ENCODE results near the gene RAP1GAP2. TPM values are rescaled to one million over a fixed set of nuclear protein-coding genes. Genes with fewer than 3 reads are reported as not detected.

Gene RAP1GAP2
- total RNA-seq, 1 experiment from 2014 or later = 72.8 TPM

DNA sequence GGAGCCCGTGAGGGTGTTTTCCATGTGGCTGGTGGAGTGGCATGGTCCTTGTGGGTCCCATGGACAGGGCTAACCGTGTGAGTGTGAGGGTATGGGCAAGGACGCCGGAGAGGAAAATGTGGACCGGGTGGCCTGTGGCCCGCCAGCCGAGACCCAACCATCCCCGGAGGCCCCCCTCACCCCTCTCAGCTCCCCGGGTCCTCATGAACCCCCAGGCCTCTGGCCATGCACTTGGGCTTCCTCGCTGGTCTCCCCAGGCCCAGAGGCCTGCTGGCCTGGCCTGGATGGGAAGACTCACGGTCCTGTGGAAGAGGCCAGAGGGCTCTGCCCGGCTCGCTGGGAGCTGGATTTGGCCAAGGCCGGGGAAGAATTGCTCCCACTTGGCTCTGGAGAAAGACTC, 13.1 kb downstream of the RAP1GAP2 start (continued):
- TF ChIP-seq NR2C2 (CRISPR knock-in tag; IDR thresholded peaks at IDR 0.05) = no peak

- ATAC-seq (no peak), DNase-seq (ENCODE audit: low spot score) (no peak)
- Mint-ChIP-seq H3K9me3 (no peaks in the 10 kb centered on the region), H3K4me1 (peaks cover 7% of the 10 kb centered on the region), H3K27me3 (ENCODE audit: low read depth) (no peaks in the 10 kb centered on the region), H3K4me3 (no peak overlapping the region), H3K36me3 (no peaks in the 10 kb centered on the region), H3K27ac (no peak overlapping the region; the same call in 1 of the 2 replicates)
- ChIA-PET CTCF (interaction anchor here (1.1 to 5.0 kb wide), 4 partner anchors 27 to 198 kb away, joined by 5 to 28 read pairs (median 6); no protein-coding TSS in a partner anchor), POLR2A (no interaction called here)
- TF ChIP-seq E2F5 (CRISPR knock-in tag; IDR thresholded peaks at IDR 0.05) = no peak
- no peak for TF ChIP-seq HMGXB4 (CRISPR knock-in tag; IDR thresholded peaks at IDR 0.05)
- no peak for TF ChIP-seq E2F1 (CRISPR knock-in tag; IDR thresholded peaks at IDR 0.05)
- no peak for TF ChIP-seq CBFB (CRISPR knock-in tag; IDR thresholded peaks at IDR 0.05; ENCODE audit: low read depth)
- TF ChIP-seq PRRX2 (CRISPR knock-in tag; IDR thresholded peaks at IDR 0.05) = no peak
- TF ChIP-seq GTF2I (CRISPR knock-in tag; conservative IDR thresholded peaks at IDR 0.05) = no peak
- no peak for TF ChIP-seq ZNF396 (CRISPR knock-in tag; IDR thresholded peaks at IDR 0.05; ENCODE audit: borderline replicate concordance)
- TF ChIP-seq TEAD1 (CRISPR knock-in tag; IDR thresholded peaks at IDR 0.05) = no peak
- no peak for TF ChIP-seq ATF1 (CRISPR knock-in tag; IDR thresholded peaks at IDR 0.05)
- TF ChIP-seq MXD4 (CRISPR knock-in tag; IDR thresholded peaks at IDR 0.05; ENCODE audit: borderline replicate concordance) = no peak
- TF ChIP-seq, protein P1, sequence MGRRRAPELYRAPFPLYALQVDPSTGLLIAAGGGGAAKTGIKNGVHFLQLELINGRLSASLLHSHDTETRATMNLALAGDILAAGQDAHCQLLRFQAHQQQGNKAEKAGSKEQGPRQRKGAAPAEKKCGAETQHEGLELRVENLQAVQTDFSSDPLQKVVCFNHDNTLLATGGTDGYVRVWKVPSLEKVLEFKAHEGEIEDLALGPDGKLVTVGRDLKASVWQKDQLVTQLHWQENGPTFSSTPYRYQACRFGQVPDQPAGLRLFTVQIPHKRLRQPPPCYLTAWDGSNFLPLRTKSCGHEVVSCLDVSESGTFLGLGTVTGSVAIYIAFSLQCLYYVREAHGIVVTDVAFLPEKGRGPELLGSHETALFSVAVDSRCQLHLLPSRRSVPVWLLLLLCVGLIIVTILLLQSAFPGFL (CRISPR knock-in tag; IDR thresholded peaks at IDR 0.05; ENCODE audit: borderline replicate concordance) = no peak
- TF ChIP-seq, protein P2, sequence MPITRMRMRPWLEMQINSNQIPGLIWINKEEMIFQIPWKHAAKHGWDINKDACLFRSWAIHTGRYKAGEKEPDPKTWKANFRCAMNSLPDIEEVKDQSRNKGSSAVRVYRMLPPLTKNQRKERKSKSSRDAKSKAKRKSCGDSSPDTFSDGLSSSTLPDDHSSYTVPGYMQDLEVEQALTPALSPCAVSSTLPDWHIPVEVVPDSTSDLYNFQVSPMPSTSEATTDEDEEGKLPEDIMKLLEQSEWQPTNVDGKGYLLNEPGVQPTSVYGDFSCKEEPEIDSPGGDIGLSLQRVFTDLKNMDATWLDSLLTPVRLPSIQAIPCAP (CRISPR knock-in tag; IDR thresholded peaks at IDR 0.05) = no peak
- TF ChIP-seq NR1H2 (CRISPR knock-in tag; IDR thresholded peaks at IDR 0.05) = no peak
- no peak for TF ChIP-seq AFF4 (CRISPR knock-in tag; IDR thresholded peaks at IDR 0.05; ENCODE audit: borderline replicate concordance)
These were observed 17.8 kb downstream of the RAP1GAP2 start for GRCh38 chr17:2814049-2814448.
